Measurements from ENCODE around the gene SLC37A1. TPM values are rescaled to one million over a fixed set of nuclear protein-coding genes. Genes with fewer than 3 reads are reported as not detected.

SLC37A1 gene
- total and polyA plus RNA-seq, 2 of the 13 experiments (the other 11 are each of a cell fraction or from before 2014, with no cell fraction given) = 0.22 to 0.40 TPM

GRCh38 chr21:42479582-42479981, 34.1 kb upstream of the SLC37A1 start (continued):
- TF ChIP-seq CREB3 (CRISPR knock-in tag; IDR thresholded peaks at IDR 0.05) = no peak

- 54% methylated on average over 10 of the region's 10 CpGs for WGBS (ENCODE audit: low lambda C conversion rate)
- Histone ChIP-seq H3K36me3 (replicated peaks in 1 of 2; ENCODE audit: control insufficient read depth in 1 of 2, insufficient read depth in 2 of 2, low read length in 2 of 2) (no peaks in the 10 kb centered on the region), H2AFZ (ENCODE audit: low read length) (no peak overlapping the region), H3K4me1 (ENCODE audit: insufficient read depth, low read length) (no peaks in the 10 kb centered on the region), H3K9ac (ENCODE audit: insufficient read depth, low read depth, low read length) (no peak overlapping the region), H3K27me3 (ENCODE audit: control insufficient read depth in 1 of 2, insufficient read depth in 2 of 2, low read length in 2 of 2) (peaks cover 0 to 11% of the 10 kb centered on the region in 2 experiments; a peak in 2 of 5 replicates), H3K79me2 (ENCODE audit: insufficient read depth, low read length) (no peaks in the 10 kb centered on the region), H3K9me3 (ENCODE audit: low read length) (no peaks in the 10 kb centered on the region), H4K20me1 (ENCODE audit: insufficient read depth, low read length) (no peaks in the 10 kb centered on the region), H3K4me2 (ENCODE audit: low read depth, low read length) (no peak overlapping the region), H3K27ac (ENCODE audit: extremely low read length, insufficient read depth, low read length) (no peak overlapping the region), H3K4me3 (replicated peaks in 1 of 3; ENCODE audit: insufficient read depth in 1 of 3, low read depth in 2 of 3, low read length in 3 of 3) (no peak overlapping the region)
- ChIA-PET POLR2A (no interaction called here), CTCF (ENCODE audit: low intra/inter-chr PET ratio, low total read pairs) (no interaction called here)
- intact Hi-C loops (cut with micrococcal nuclease; ENCODE audit: unreplicated experiment) = no loop called here
- in situ Hi-C loops (cut with HindIII; ENCODE audit: extremely low pct_ligation_motif_present, low pct_unique_long_range_greater_than_20kb) = no loop called here
- DNase-seq (ENCODE audit: low spot score) (no peak), ATAC-seq (no peak), FAIRE-seq (no peak)
- BruUV-seq (replicated peaks) = no TSS peak
- TF ChIP-seq SOX6 (IDR thresholded peaks at IDR 0.05) (no peak), SOX6 (CRISPR knock-in tag; IDR thresholded peaks at IDR 0.05) (no peak), ZSCAN30 (CRISPR knock-in tag; IDR thresholded peaks at IDR 0.05) (no peak)
These were observed 32.9 kb upstream of the SLC37A1 start for GRCh38 chr21:42480736-42481135.

GRCh38 chr21:42481169-42481568, 32.5 kb upstream of the SLC37A1 start:
- H3K4me1 ChIP-seq (ENCODE audit: insufficient read depth, low read length) = no peaks in the 10 kb centered on the region
- H3K36me3 ChIP-seq (replicated peaks in 1 of 2; ENCODE audit: control insufficient read depth in 1 of 2, insufficient read depth in 2 of 2, low read length in 2 of 2) = no peaks in the 10 kb centered on the region
- in situ Hi-C loops (cut with HindIII; ENCODE audit: extremely low pct_ligation_motif_present, low pct_unique_long_range_greater_than_20kb) (no loop called here), intact Hi-C loops (cut with micrococcal nuclease; ENCODE audit: unreplicated experiment) (no loop called here)
- TF ChIP-seq ATF2 (CRISPR knock-in tag; IDR thresholded peaks at IDR 0.05) (no peak), PRMT3 (CRISPR knock-in tag; IDR thresholded peaks at IDR 0.05; ENCODE audit: borderline replicate concordance, low read depth) (no peak), ZNF562 (CRISPR knock-in tag; IDR thresholded peaks at IDR 0.05; ENCODE audit: borderline replicate concordance) (no peak), ZSCAN5A (CRISPR knock-in tag; IDR thresholded peaks at IDR 0.05; ENCODE audit: borderline replicate concordance) (no peak), ZBTB42 (CRISPR knock-in tag; IDR thresholded peaks at IDR 0.05) (no peak), BHLHE40 (IDR thresholded peaks at IDR 0.05; ENCODE audit: low read length) (no peak), ZSCAN30 (CRISPR knock-in tag; IDR thresholded peaks at IDR 0.05) (no peak), ZNF7 (CRISPR knock-in tag; IDR thresholded peaks at IDR 0.05) (no peak)
- no peak overlapping the region for H3K9ac ChIP-seq (ENCODE audit: insufficient read depth, low read depth, low read length)
- no peaks in the 10 kb centered on the region for H3K79me2 ChIP-seq (ENCODE audit: insufficient read depth, low read length)
- peaks cover 0 to 14% of the 10 kb centered on the region in 2 experiments; a peak in 2 of 5 replicates for H3K27me3 ChIP-seq (ENCODE audit: control insufficient read depth in 1 of 2, insufficient read depth in 2 of 2, low read length in 2 of 2)
- no TSS peak for BruUV-seq (replicated peaks)
- DNase-seq (ENCODE audit: low spot score) (no peak), ATAC-seq (no peak), FAIRE-seq (no peak)
- WGBS (ENCODE audit: low lambda C conversion rate) = 49% methylated on average over 4 of the region's 4 CpGs
- ChIA-PET POLR2A (no interaction called here), CTCF (ENCODE audit: low intra/inter-chr PET ratio, low total read pairs) (no interaction called here)
- no peak overlapping the region for H2AFZ ChIP-seq (ENCODE audit: low read length)
- H3K9me3 ChIP-seq (ENCODE audit: low read length) = no peaks in the 10 kb centered on the region
- no peak overlapping the region for H3K4me2 ChIP-seq (ENCODE audit: low read depth, low read length)
- H3K27ac ChIP-seq (ENCODE audit: extremely low read length, insufficient read depth, low read length) = no peak overlapping the region
- no peaks in the 10 kb centered on the region for H4K20me1 ChIP-seq (ENCODE audit: insufficient read depth, low read length)
- H3K4me3 ChIP-seq (replicated peaks in 1 of 3; ENCODE audit: insufficient read depth in 1 of 3, low read depth in 2 of 3, low read length in 3 of 3) = no peak overlapping the region

Data from HepG2 (cell line).